ENCODE results near the gene SIGLEC11.
"Not testable (repeated sequence)": the region's sequence is repeated elsewhere in the genome, so short reads cannot be mapped to it uniquely, and the experiment has no call there.

SIGLEC11 gene

GRCh38 chr19:49960980-49961379 is at the start of gene SIGLEC11:
SIGLEC11 (minus strand) TSS chr19:49961172; CDS start chr19:49961081, 91 bp downstream.
- DNase-seq (ENCODE audit: low spot score), result not testable (repeated sequence)

GRCh38 chr19:50008532-50008931 is 47.6 kb upstream of the SIGLEC11 start:
- DNase-seq (ENCODE audit: low spot score), result no peak

- no peak for DNase-seq (ENCODE audit: low spot score)
These were observed 47.0 kb upstream of the SIGLEC11 start for GRCh38 chr19:50007947-50008346.

GRCh38 chr19:50007170-50007569 is 46.2 kb upstream of the SIGLEC11 start:
- no peak for DNase-seq (ENCODE audit: low spot score)

- no peak for DNase-seq (ENCODE audit: low spot score)
These were observed 44.5 kb upstream of the SIGLEC11 start for GRCh38 chr19:50005428-50005827.

GRCh38 chr19:50003810-50004419 is 42.9 kb upstream of the SIGLEC11 start:
- DNase-seq (ENCODE audit: low spot score), result peak; percentile 14

- DNase-seq (ENCODE audit: low spot score), result no peak
These were observed 42.3 kb upstream of the SIGLEC11 start for GRCh38 chr19:50003254-50003788.

GRCh38 chr19:50002386-50002960 is 41.5 kb upstream of the SIGLEC11 start:
- DNase-seq (ENCODE audit: low spot score), result no peak

- DNase-seq (ENCODE audit: low spot score), result no peak
These were observed 40.8 kb upstream of the SIGLEC11 start for GRCh38 chr19:50001775-50002174.

- no peak for DNase-seq (ENCODE audit: low spot score)
These were observed 40.0 kb upstream of the SIGLEC11 start for GRCh38 chr19:50000841-50001557.

GRCh38 chr19:50000038-50000840 is 39.3 kb upstream of the SIGLEC11 start:
- DNase-seq (ENCODE audit: low spot score), result no peak

- no peak for DNase-seq (ENCODE audit: low spot score)
These were observed 38.5 kb upstream of the SIGLEC11 start for GRCh38 chr19:49999371-50000010.

GRCh38 chr19:49997709-49998108 is 36.7 kb upstream of the SIGLEC11 start:
- no peak for DNase-seq (ENCODE audit: low spot score)

GRCh38 chr19:49988433-49988832 is 27.5 kb upstream of the SIGLEC11 start:
- DNase-seq (ENCODE audit: low spot score), result no peak

- DNase-seq (ENCODE audit: low spot score), result no peak
These were observed 27.0 kb upstream of the SIGLEC11 start for GRCh38 chr19:49988007-49988406.

- DNase-seq (ENCODE audit: low spot score), result peak; percentile 60
These were observed 26.3 kb upstream of the SIGLEC11 start for GRCh38 chr19:49987159-49987698.

GRCh38 chr19:49986354-49986753 is 25.4 kb upstream of the SIGLEC11 start:
- no peak for DNase-seq (ENCODE audit: low spot score)

- DNase-seq (ENCODE audit: low spot score), result no peak
These were observed 24.9 kb upstream of the SIGLEC11 start for GRCh38 chr19:49985871-49986270.

- no peak for DNase-seq (ENCODE audit: low spot score)
These were observed 23.5 kb upstream of the SIGLEC11 start for GRCh38 chr19:49984491-49984890.

- peak; percentile 70 for DNase-seq (ENCODE audit: low spot score)
These were observed 22.8 kb upstream of the SIGLEC11 start for GRCh38 chr19:49983645-49984229.

Measured in CD4-positive, alpha-beta T cell treated with Interleukin-6 at 100 ng/mL for 8 hours (primary cell).